GM12878 (cell line): ENCODE measurements around the gene RASAL2. TPM values are rescaled to one million over a fixed set of nuclear protein-coding genes. Genes with fewer than 3 reads are reported as not detected.

ENCODE experiments used
- ATAC-seq: fragments of 200-7000 bp; cut with Tn5 transposase; 3 replicates; pipeline ENCODE4 v1.9.1; 2020; ENCODE audit warnings: mild to moderate bottlenecking, moderate library complexity
- BruUV-seq: library from RNA; stranded (reverse); fragments of 400-500 nt; replicated peaks from 2 replicates; lab custom pipeline; 2021; lab: Mats Ljungman, UMichigan
- CTCF ChIA-PET: fragments of 300-600 bp; sonication (Branson Sonifier 250); formaldehyde crosslinking; extraction: SDS; loops from one replicate; lab custom pipeline; 2021; ENCODE audit warnings: inconsistent platforms; lab: Yijun Ruan, JAX
- POLR2A ChIA-PET: fragments of 350-600 bp; formaldehyde crosslinking; extraction: SDS; loops from one replicate; lab custom pipeline; 2021; ENCODE audit warnings: inconsistent platforms; lab: Charles Lee
- RAD21 ChIA-PET: fragments of 300-600 bp; sonication (Branson Sonifier 250); formaldehyde crosslinking; loops from one replicate; lab custom pipeline; 2023; ENCODE audit warnings: antibody characterized with exemption; ENCODE audit not compliant: unreplicated experiment; lab: Charles Lee
- SMC1A ChIA-PET: fragments of 300-600 bp; sonication (Branson Sonifier 250); formaldehyde crosslinking; loops from one replicate; lab custom pipeline; 2023; ENCODE audit not compliant: unreplicated experiment, uncharacterized antibody; lab: Charles Lee
- DNase-seq: peaks from one replicate; pipeline ENCODE4 v3.0.0-alpha.2; 2011; ENCODE audit warnings: low read depth, low spot score
- FAIRE-seq: peaks from 3 replicates; lab custom pipeline; 2011; peaks lifted over from hg19 to GRCh38; lab: Jason Lieb, UNC
- H2AFZ ChIP-seq: 2 replicates; pipeline ENCODE4 v1.6.0; 2011; ENCODE audit warnings: low read depth, low read length, control low read depth; ENCODE audit not compliant: control insufficient read depth
- H3K27ac ChIP-seq: 2 replicates; pipeline ENCODE4 v1.5.1; 2011; ENCODE audit warnings: control low read depth; ENCODE audit not compliant: control insufficient read depth, insufficient read depth
- H3K27me3 ChIP-seq, 2 experiments: replicated peaks in 1 of 2; 2 replicates each; pipeline versions ENCODE4 v1.6.0 to v1.6.1; 2011; ENCODE audit warnings: low read length in 1 of 2; ENCODE audit not compliant: control insufficient read depth in 2 of 2, insufficient read depth in 2 of 2
- H3K36me3 ChIP-seq, 2 experiments: 2 replicates each; pipeline ENCODE4 v1.5.1; 2011; ENCODE audit warnings: low read length in 1 of 2; ENCODE audit not compliant: control insufficient read depth in 2 of 2, insufficient read depth in 2 of 2
- H3K4me1 ChIP-seq: 2 replicates; pipeline ENCODE4 v1.6.1; 2011; ENCODE audit warnings: mild to moderate bottlenecking, low read length, moderate library complexity, mixed read lengths; ENCODE audit not compliant: control insufficient read depth, insufficient read depth
- H3K4me2 ChIP-seq: 2 replicates; pipeline ENCODE4 v1.6.0; 2011; ENCODE audit warnings: control low read depth; ENCODE audit not compliant: control insufficient read depth, insufficient read depth
- H3K4me3 ChIP-seq: fragments of 200-600 bp; sonication (generic); 2 replicates; pipeline ENCODE4 v1.5.1; 2016
- H3K79me2 ChIP-seq: 2 replicates; pipeline ENCODE4 v1.6.0; 2011; ENCODE audit warnings: low read length; ENCODE audit not compliant: control insufficient read depth, insufficient read depth
- H3K9ac ChIP-seq: 2 replicates; pipeline ENCODE4 v1.8.0; 2011; ENCODE audit warnings: low read length, control low read depth, mixed read lengths; ENCODE audit not compliant: control insufficient read depth, insufficient read depth
- H3K9me3 ChIP-seq: replicated peaks from 3 replicates; pipeline ENCODE4 v1.5.1; 2011; ENCODE audit warnings: mild to moderate bottlenecking, low read length; ENCODE audit not compliant: control insufficient read depth, insufficient read depth
- H4K20me1 ChIP-seq: 2 replicates; pipeline ENCODE4 v1.6.0; 2011; ENCODE audit not compliant: control insufficient read depth, insufficient read depth
- ATF2 ChIP-seq: IDR thresholded peaks from 2 replicates; pipeline ENCODE4 v1.6.1; 2012; ENCODE audit warnings: low read length, inconsistent platforms
- CBX5 ChIP-seq: sonication (generic); IDR thresholded peaks from 2 replicates; pipeline ENCODE4 v1.6.1; 2016; ENCODE audit warnings: low read depth, moderate library complexity, mild to moderate bottlenecking, inconsistent platforms
- E2F4 ChIP-seq: IDR thresholded peaks from 2 replicates; pipeline ENCODE4 v1.6.1; 2012; ENCODE audit warnings: low read depth, low read length, improper control_type of control experiment
- E4F1 ChIP-seq: fragments of 450-650 bp; IDR thresholded peaks from 2 replicates; pipeline ENCODE4 v1.6.1; 2018; ENCODE audit warnings: borderline replicate concordance, mild to moderate bottlenecking; ENCODE audit not compliant: partially characterized antibody
- EZH2 ChIP-seq: IDR thresholded peaks from 2 replicates; pipeline ENCODE4 v1.6.1; 2012; ENCODE audit warnings: low read depth, mild to moderate bottlenecking, control low read depth, inconsistent platforms, low read length, borderline replicate concordance; ENCODE audit not compliant: control insufficient read depth
- HDGF ChIP-seq: fragments of 450-650 bp; IDR thresholded peaks from 2 replicates; pipeline ENCODE4 v1.6.1; 2016; ENCODE audit warnings: antibody characterized with exemption
- IRF3 ChIP-seq: fragments of 450-650 bp; IDR thresholded peaks from 2 replicates; pipeline ENCODE4 v1.6.1; 2014; ENCODE audit warnings: mild to moderate bottlenecking
- LARP7 ChIP-seq: fragments of 450-650 bp; IDR thresholded peaks from 2 replicates; pipeline ENCODE4 v1.6.1; 2017; ENCODE audit warnings: mild to moderate bottlenecking
- MAX ChIP-seq: IDR thresholded peaks from 2 replicates; pipeline ENCODE4 v1.6.1; 2012; ENCODE audit warnings: low read depth, low read length, improper control_type of control experiment
- MEF2A ChIP-seq: IDR thresholded peaks from 2 replicates; pipeline ENCODE4 v1.6.1; 2011; ENCODE audit warnings: low read depth, mild to moderate bottlenecking, low read length, moderate library complexity; ENCODE audit not compliant: insufficient read depth
- MEF2B ChIP-seq: fragments of 450-650 bp; IDR thresholded peaks from 2 replicates; pipeline ENCODE4 v1.6.1; 2018; ENCODE audit warnings: mild to moderate bottlenecking, moderate library complexity; ENCODE audit not compliant: partially characterized antibody, poor library complexity, severe bottlenecking
- POLR2AphosphoS2 ChIP-seq: IDR thresholded peaks from 2 replicates; pipeline ENCODE4 v1.6.1; 2011; ENCODE audit warnings: low read depth, mild to moderate bottlenecking, low read length, improper control_type of control experiment, moderate library complexity
- POU2F2 ChIP-seq: IDR thresholded peaks from 3 replicates; pipeline ENCODE4 v1.6.1; 2011; ENCODE audit warnings: low read depth, mild to moderate bottlenecking, low read length, borderline replicate concordance
- RUNX3 ChIP-seq: IDR thresholded peaks from 2 replicates; pipeline ENCODE4 v1.6.1; 2012; ENCODE audit warnings: low read length, inconsistent platforms
- SMC3 ChIP-seq: IDR thresholded peaks from 2 replicates; pipeline ENCODE4 v1.6.1; 2011; ENCODE audit warnings: low read length, improper control_type of control experiment, borderline replicate concordance
- STAT1 ChIP-seq: fragments of 450-650 bp; conservative IDR thresholded peaks from 2 replicates; pipeline ENCODE4 v1.6.1; 2014; ENCODE audit warnings: antibody characterized with exemption, mild to moderate bottlenecking
- USF2 ChIP-seq: IDR thresholded peaks from 2 replicates; pipeline ENCODE4 v1.6.1; 2011; ENCODE audit warnings: low read depth, low read length, improper control_type of control experiment, borderline replicate concordance
- WGBS: methylation state at CpG from one replicate; pipeline ENCODE4 v1.1.6; 2016; ENCODE audit warnings: low lambda C conversion rate; ENCODE audit not compliant: insufficient replicate concordance, insufficient coverage; ENCODE audit errors: missing lambda C conversion rate; 5-methylcytosine and 5-hydroxymethylcytosine counted together
- in situ Hi-C: fragments of 300-500 bp; cut with MboI; formaldehyde crosslinking; loops from 9 replicates; pipeline ENCODE4 v1.14.3; 2018; ENCODE audit warnings: mixed read lengths
- intact Hi-C: fragments of 100-400 bp; cut with micrococcal nuclease; formaldehyde crosslinking; loops from one replicate; pipeline ENCODE4 v1.14.2; 2022; ENCODE audit not compliant: unreplicated experiment
- polyA plus RNA-seq, 11 experiments: library from polyadenylated mRNA; depleted of rRNA in 4 of 11; unstranded in 6 of 11; stranded (reverse) in 5 of 11; fragments of >200 nt; fragmentation: Nextera tagmentation in 4 of 11; fragmentation: Illumina TruSeq in 1 of 11; extraction: Ambion mirVana in 4 of 11; extraction: Trizol in 1 of 11; gene quantifications; 1 replicate in 1 of 11; 2 replicates in 10 of 11; pipeline versions ENCODE4 v1.2.1 to v1.2.3, GENCODE V29; 2011 to 2016; ENCODE audit warnings: inconsistent platforms in 2 of 11, missing spikeins in 2 of 11, low read depth in 1 of 11
- total RNA-seq, 4 experiments: library from RNA; depleted of rRNA in 3 of 4; stranded (reverse); fragments of >200 nt in 3 of 4; fragmentation: Illumina TruSeq in 1 of 4; extraction: Trizol in 1 of 4; gene quantifications; 2 replicates each; pipeline versions ENCODE4 v1.2.1 to v1.2.3, GENCODE V29; 2013 to 2021

The RASAL2 gene
- total and polyA plus RNA-seq, 10 of the 15 experiments (the other 5 are each of a cell fraction or from before 2014, with no cell fraction given): 0.02 to 6.9 (median 0.17) TPM; not detected in 1

GRCh38 chr1:178452013-178452412 is 358.1 kb downstream of the RASAL2 start (continued):
- TF ChIP-seq MAX (no peak), CBX5 (no peak), SMC3 (no peak), POU2F2 (no peak), RUNX3 (no peak), E4F1 (no peak), HDGF (no peak), LARP7 (no peak)

- intact Hi-C loops: no loop called here
- FAIRE-seq (no peak), ATAC-seq (no peak), DNase-seq (no peak)
- Histone ChIP-seq H3K9me3 (no peaks in the 10 kb centered on the region), H3K36me3 (no peaks in the 10 kb centered on the region), H2AFZ (no peak overlapping the region), H3K27me3 (no peaks in the 10 kb centered on the region), H3K4me2 (no peak overlapping the region), H3K27ac (no peak overlapping the region), H3K4me1 (no peaks in the 10 kb centered on the region), H3K79me2 (no peaks in the 10 kb centered on the region), H3K9ac (no peak overlapping the region), H4K20me1 (no peaks in the 10 kb centered on the region), H3K4me3 (no peak overlapping the region)
- ChIA-PET SMC1A (no interaction called here), POLR2A (no interaction called here), CTCF (no interaction called here), RAD21 (no interaction called here)
- in situ Hi-C loops: no loop called here
- no TSS peak for BruUV-seq
- WGBS: 48% methylated on average over 13 of the region's 13 CpGs
- TF ChIP-seq IRF3 (no peak), E2F4 (no peak), USF2 (no peak), EZH2 (no peak), MEF2B (no peak), STAT1 (no peak), POLR2AphosphoS2 (no peak), MEF2A (no peak), ATF2 (no peak)
Observed at GRCh38 chr1:178456472-178456871, 362.6 kb downstream of the RASAL2 start.
